HG03432 (cell line): ENCODE results near the gene CABP1.

ENCODE experiments used
- ATAC-seq: cut with Tn5 transposase; IDR thresholded peaks from one replicate; pipeline ENCODE4 v1.9.1; 2021; ENCODE audit warnings: mild to moderate bottlenecking, moderate library complexity; ENCODE audit not compliant: unreplicated experiment

Gene CABP1

GRCh38 chr12:120630104-120630892, 10.1 kb upstream of the CABP1 start:
- no peak for ATAC-seq

GRCh38 chr12:120631097-120631496, 9.3 kb upstream of the CABP1 start:
- no peak for ATAC-seq

- ATAC-seq, result peak; percentile 39
These were observed 721 bp downstream of the CABP1 start for GRCh38 chr12:120640861-120641833.

- ATAC-seq, result no peak
These were observed 1.7 kb downstream of the CABP1 start for GRCh38 chr12:120642121-120642520.

GRCh38 chr12:120642826-120643225, 2.4 kb downstream of the CABP1 start:
- ATAC-seq, result no peak

GRCh38 chr12:120643574-120643973, 3.1 kb downstream of the CABP1 start:
- ATAC-seq, result no peak

- ATAC-seq, result no peak
These were observed 5.6 kb downstream of the CABP1 start for GRCh38 chr12:120646044-120646443.

- ATAC-seq, result no peak
These were observed 6.9 kb downstream of the CABP1 start for GRCh38 chr12:120647375-120647755.

- no peak for ATAC-seq
These were observed 9.2 kb downstream of the CABP1 start for GRCh38 chr12:120649442-120650232.

- ATAC-seq, result no peak
These were observed 9.8 kb downstream of the CABP1 start for GRCh38 chr12:120650233-120650690.

- ATAC-seq, result no peak
These were observed 11.4 kb downstream of the CABP1 start for GRCh38 chr12:120651821-120652220.

- ATAC-seq, result no peak
These were observed 12.4 kb downstream of the CABP1 start for GRCh38 chr12:120652656-120653435.

GRCh38 chr12:120653611-120654010, 13.2 kb downstream of the CABP1 start:
- no peak for ATAC-seq

- no peak for ATAC-seq
These were observed 14.2 kb downstream of the CABP1 start for GRCh38 chr12:120654656-120655055.

GRCh38 chr12:120656008-120656407, 15.6 kb downstream of the CABP1 start:
- ATAC-seq, result no peak

GRCh38 chr12:120658286-120659150, 18.1 kb downstream of the CABP1 start:
- ATAC-seq, result no peak

- ATAC-seq, result no peak
These were observed 18.7 kb downstream of the CABP1 start for GRCh38 chr12:120659151-120659525.

- ATAC-seq, result no peak
These were observed 21.0 kb downstream of the CABP1 start for GRCh38 chr12:120661432-120661831.

- ATAC-seq, result peak; percentile 64
These were observed 22.5 kb downstream of the CABP1 start for GRCh38 chr12:120662879-120663278.
